Measurements from ENCODE around the gene ZMYND10. TPM values are rescaled to one million over a fixed set of nuclear protein-coding genes. Genes with fewer than 3 reads are reported as not detected.

The ZMYND10 gene
- total RNA-seq, 2 experiments from 2014 or later, result 0.39 to 0.74 TPM

DNA sequence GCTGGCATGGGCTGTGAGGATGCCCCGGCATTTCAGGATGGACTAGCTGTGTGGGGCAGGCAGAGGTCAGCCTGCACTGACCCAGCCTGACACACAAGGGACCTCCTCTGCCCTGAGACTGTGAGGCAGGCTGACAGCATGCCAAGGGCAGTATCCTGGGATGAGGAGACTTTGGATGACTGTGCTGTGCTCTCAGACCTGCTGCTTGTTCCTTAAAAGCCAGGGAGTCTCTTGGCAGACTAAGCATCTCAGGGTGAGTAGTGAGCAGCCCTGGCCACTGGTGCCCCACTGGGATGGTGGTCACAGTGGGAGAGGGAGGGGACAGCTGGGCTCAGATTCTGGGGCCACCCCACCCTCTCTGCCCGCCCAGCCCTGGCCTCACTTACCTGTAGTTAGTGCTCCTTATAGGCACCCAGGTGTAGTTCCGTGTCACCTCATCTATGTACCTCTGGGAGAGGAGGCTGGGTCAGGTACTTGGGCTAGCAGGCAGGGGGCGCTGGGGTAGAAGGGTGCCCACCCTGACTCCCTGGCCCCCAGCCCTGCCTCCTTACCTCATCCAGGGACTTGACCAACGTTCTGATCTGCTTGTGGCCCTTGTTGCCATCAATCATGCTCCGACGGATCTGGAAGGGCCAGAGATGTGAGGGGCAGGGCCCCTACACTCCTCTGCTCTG is 29.9 kb upstream of the ZMYND10 start:
- no peak for DNase-seq
- no peaks in the 10 kb centered on the region for H3K9me3 Mint-ChIP-seq
- H3K27me3 Mint-ChIP-seq, result no peaks in the 10 kb centered on the region
- peaks cover 7% of the 10 kb centered on the region for H3K4me1 Mint-ChIP-seq
- H3K36me3 Mint-ChIP-seq, result no peaks in the 10 kb centered on the region
- H3K4me3 Mint-ChIP-seq, result no peak overlapping the region
- no peak overlapping the region for H3K27ac Mint-ChIP-seq

DNA sequence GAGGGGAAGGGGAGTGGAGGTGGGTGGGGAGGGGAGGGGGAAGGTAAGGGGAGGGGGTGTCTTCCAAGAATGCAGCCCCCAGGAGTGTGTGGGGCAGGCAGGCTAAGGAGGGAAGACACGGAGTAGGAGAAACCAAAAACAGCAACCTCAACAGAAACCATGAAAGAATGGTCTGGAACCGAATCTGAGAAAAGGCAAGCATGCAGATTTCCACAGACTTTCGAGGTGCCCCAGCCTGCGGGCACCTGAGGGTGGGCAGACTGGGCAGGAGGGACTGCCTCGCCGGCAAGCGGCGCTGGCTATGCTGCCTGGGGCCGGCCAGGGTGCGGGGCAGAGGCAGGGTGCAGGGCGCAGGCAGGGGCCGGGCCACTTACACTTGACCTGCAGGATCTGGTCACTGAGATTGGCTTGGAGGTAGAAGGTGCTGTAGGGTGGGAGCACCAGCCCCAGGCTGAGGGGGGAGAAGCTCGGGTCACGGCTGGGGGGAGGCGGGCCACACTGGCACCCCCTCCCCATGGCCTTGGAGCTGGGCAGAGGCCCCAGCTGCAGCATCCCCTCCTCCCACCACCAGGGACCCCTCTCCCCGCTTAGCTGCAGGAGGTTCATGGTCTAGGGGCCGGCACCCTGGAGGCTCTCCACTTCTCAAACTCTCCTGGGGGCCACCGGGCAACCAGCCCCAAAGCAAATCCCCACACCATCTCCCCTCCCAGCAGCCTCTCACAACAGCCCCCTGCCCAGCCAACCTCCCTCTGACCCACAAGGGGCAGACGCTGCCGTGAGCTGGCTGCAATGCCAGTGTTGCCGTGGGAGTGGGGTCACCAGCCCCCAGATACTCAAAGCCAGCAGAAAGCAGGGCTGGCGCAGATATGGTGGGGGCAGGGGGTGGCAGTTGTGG is 29.1 kb upstream of the ZMYND10 start:
- Mint-ChIP-seq H3K36me3 (no peaks in the 10 kb centered on the region), H3K27me3 (no peaks in the 10 kb centered on the region), H3K27ac (no peak overlapping the region), H3K4me1 (peaks cover 7% of the 10 kb centered on the region), H3K4me3 (no peak overlapping the region), H3K9me3 (no peaks in the 10 kb centered on the region)
- no peak for DNase-seq

DNA sequence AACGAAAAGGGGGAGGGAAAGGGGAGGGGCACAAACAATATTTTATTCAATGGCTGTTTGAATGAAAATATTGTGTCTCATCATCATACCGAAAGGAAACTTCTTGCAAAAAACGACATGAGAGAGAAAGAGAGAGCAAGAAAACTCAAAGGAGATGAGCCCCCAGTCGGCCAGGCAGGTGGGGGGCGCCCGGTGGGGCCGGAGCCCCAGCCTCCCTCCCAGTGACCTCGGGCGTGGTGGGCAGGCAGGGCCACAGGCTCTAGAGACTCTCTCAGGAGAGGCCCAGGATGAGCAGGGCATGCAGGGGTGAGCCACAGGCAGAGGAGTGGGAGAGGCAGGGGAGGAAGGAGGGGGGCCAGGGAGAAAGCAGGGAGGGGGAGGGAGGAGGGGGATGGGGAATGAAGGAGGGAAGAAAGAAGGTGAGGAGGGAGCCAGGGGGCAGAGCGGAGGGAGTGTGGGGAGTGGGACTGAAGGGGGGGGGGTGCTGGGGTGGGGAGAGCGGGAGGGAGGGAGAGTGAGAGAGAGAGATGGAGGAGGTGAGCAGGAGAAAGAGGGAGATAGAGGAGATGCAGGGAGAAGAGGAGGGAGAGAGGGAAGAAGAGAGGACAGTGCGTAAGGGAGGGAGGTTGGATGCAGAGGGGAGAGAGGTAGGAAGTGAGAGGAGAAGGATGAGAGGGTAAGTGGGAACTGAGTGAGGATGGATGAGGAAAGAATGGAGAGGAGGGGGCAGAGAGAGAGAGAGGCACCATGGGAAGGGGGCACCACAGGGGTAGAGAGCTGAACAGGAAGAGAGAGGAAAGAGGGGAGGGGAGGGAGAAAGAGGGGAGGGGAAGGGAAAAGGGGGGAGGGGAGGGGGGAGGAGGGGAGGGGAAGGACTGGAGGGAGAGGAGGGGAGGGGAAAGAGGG is 27.9 kb upstream of the ZMYND10 start:
- Mint-ChIP-seq H3K27ac (no peak overlapping the region), H3K4me3 (no peak overlapping the region), H3K36me3 (no peaks in the 10 kb centered on the region), H3K27me3 (no peaks in the 10 kb centered on the region), H3K9me3 (no peaks in the 10 kb centered on the region), H3K4me1 (peaks cover 10% of the 10 kb centered on the region)
- no peak for DNase-seq

DNA sequence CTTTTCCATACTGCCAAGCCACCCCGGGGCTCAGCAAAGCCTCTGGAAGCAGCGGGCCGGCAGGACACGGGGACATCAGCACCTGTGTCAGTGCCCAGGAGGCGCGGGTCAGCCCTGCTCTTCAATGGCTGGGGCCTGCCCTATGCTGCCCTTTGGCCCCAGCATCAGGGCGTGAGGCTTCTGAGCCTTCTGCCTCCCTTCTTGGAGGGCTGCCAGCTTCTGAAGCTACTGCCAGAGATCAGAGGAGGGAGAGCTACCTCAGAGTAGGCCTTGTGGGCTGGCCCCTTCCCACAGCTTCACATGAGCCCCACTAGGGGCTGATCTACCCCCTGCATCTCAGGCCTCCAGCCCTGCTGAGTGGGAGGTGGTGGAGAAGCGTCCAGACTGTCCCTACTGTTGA is 26.8 kb upstream of the ZMYND10 start:
- Mint-ChIP-seq H3K27ac (no peak overlapping the region), H3K9me3 (no peaks in the 10 kb centered on the region), H3K4me3 (no peak overlapping the region), H3K4me1 (peaks cover 10% of the 10 kb centered on the region), H3K27me3 (no peaks in the 10 kb centered on the region), H3K36me3 (no peaks in the 10 kb centered on the region)
- no peak for DNase-seq

DNA sequence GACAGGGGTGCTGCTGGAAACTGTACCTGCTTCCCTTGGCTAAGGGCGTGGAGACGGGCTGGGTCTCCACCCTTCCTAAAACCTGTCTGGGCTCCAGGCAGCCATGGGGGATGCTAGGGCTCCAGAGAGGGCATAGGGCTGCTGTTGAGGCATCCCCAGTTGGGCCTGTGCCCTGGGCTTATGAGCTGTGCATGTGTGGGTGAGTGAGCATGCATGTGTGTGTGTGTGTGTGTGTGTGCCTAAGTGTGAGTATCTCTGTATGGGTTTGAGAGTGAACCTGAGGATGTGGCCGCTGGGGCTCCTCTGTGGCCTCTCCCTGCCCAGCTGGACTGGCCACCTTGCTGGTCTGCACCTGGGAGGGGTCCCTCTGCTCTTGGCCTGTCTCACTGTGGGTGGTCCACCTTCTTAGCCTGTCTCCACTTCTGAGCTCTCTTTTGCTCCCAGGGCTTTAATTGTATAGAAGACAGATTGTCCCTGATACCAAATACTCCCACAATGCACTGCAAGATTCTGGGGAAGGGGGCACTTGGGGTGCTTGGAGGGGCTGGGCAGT is 25.7 kb upstream of the ZMYND10 start:
- Mint-ChIP-seq H3K27ac (no peak overlapping the region), H3K27me3 (no peaks in the 10 kb centered on the region), H3K4me3 (no peak overlapping the region), H3K36me3 (no peaks in the 10 kb centered on the region), H3K4me1 (peaks cover 11% of the 10 kb centered on the region), H3K9me3 (no peaks in the 10 kb centered on the region)
- no peak for DNase-seq

DNA sequence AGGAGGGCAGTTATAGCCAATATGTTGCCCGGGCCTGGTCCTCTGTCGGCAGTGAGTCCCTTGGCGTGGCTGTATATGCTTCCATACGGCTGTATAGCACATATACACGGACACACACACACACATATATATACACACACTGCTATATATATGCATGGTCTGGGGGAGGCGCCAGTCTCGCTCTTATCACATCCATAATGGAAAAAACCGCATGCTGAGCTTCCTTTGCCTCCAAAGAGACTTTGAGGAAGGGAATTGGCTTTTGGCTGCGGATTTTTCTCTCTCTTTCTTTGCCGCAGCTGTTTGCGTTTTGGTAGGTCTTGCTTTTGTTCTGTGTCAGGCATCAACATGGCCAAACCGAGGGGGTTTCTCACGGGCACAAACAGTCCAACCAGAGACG is 25.1 kb upstream of the ZMYND10 start:
- no peaks in the 10 kb centered on the region for H3K27me3 Mint-ChIP-seq
- H3K4me1 Mint-ChIP-seq, result peaks cover 17% of the 10 kb centered on the region
- H3K36me3 Mint-ChIP-seq, result no peaks in the 10 kb centered on the region

DNA sequence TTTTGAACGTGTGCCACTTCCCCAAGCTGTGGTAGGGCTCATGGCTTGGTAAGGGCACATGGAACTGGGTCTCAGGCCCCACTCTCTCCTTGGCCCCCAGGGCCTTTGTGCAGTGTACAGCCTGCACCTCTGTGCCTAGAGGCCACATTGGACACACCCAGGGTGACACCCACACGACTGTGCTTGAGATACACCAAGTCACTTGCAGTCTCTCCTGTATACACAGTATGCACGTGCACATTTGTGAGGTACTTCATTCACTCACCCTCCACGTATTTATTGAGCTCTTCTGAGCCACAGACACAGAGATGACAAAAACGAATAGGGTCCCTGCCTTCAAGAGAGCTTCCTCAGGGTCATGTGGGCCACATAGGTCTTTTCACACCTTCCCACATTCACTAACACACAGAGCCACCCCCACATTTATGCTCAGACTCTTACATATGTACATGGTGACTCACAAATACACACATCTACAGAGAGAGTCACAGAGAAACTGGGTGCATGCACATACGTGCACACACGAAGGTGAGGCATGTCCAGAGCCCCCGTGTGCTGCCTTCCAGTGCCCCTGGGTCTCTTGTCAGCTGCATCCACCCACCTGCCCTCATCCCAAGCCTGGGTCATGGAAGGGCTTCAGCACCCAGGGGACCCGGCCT is 23.6 kb upstream of the ZMYND10 start:
- Mint-ChIP-seq H3K27me3 (no peaks in the 10 kb centered on the region), H3K27ac (no peak overlapping the region), H3K4me1 (peaks cover 19% of the 10 kb centered on the region), H3K9me3 (no peaks in the 10 kb centered on the region), H3K4me3 (no peak overlapping the region), H3K36me3 (no peaks in the 10 kb centered on the region)
- no peak for DNase-seq

More for the DNA sequence above, 25.1 kb upstream of the ZMYND10 start:
- DNase-seq, result no peak
- no peaks in the 10 kb centered on the region for H3K9me3 Mint-ChIP-seq
- no peak overlapping the region for H3K4me3 Mint-ChIP-seq
- no peak overlapping the region for H3K27ac Mint-ChIP-seq

DNA sequence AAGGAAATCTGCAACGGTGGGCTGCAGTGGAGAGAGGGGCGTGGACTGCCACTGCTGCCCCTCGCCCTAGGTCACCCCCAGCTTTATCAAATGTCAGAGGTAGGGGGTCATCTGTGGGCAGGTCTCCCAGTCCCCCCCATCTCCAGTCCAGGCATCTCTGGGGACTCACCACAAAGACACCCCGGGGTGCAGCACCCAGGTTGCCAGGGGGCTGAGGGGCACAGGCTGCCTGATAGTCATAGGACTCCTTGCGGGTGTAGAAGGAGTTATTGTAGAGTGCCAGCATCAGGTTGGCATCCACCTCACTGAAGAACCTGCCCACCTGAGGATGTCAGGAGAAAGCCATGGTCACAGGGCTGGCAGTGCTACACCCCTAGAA is 20.3 kb upstream of the ZMYND10 start:
- Mint-ChIP-seq H3K27ac (peak overlapping the region; percentile 78), H3K4me3 (peak overlapping the region; percentile 81), H3K4me1 (peaks cover 11% of the 10 kb centered on the region), H3K27me3 (no peaks in the 10 kb centered on the region), H3K9me3 (no peaks in the 10 kb centered on the region), H3K36me3 (no peaks in the 10 kb centered on the region)
- no peak for DNase-seq

DNA sequence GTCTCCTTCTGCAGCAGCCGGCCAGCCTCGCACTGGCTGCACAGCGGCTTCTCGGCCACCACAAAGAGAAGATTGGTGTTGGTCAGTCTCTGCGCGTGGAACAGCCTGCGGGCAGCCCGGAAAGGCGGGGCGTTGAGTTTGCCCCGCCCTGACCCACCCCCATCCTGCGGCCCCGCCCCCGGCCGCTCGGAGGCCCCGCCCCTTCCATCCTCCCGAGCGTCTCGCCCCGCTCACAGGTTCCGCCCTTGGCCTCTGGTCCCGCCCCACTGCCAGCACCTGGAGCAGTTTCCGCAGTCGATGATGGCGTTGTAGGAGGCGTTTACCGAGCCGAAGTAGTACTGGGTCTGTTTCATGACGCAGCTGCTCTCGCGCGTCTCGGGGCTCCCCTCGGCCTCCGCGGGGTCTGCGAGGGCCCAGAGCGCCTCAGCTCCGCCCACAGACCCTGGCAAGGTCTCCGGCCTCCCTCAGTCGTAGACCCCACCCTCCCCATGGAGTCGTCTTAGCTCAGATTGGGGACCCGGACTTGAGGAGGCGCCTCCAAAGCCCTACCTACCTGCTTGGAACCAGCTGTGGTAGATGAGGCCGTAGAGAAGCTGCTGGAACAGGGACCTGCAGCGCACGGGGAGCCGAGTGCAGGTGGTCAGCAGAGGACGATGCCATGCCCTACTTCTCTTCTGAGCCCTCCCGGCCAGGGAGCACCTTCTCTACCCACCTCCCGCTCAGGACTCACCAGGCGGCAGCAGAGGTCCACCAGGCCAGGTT is 19.7 kb upstream of the ZMYND10 start:
- Mint-ChIP-seq H3K9me3 (no peaks in the 10 kb centered on the region), H3K27ac (peak overlapping the region; percentile 78), H3K36me3 (no peaks in the 10 kb centered on the region), H3K27me3 (no peaks in the 10 kb centered on the region), H3K4me1 (peaks cover 11% of the 10 kb centered on the region), H3K4me3 (peak overlapping the region; percentile 81)
- peak; percentile 94 for DNase-seq

DNA sequence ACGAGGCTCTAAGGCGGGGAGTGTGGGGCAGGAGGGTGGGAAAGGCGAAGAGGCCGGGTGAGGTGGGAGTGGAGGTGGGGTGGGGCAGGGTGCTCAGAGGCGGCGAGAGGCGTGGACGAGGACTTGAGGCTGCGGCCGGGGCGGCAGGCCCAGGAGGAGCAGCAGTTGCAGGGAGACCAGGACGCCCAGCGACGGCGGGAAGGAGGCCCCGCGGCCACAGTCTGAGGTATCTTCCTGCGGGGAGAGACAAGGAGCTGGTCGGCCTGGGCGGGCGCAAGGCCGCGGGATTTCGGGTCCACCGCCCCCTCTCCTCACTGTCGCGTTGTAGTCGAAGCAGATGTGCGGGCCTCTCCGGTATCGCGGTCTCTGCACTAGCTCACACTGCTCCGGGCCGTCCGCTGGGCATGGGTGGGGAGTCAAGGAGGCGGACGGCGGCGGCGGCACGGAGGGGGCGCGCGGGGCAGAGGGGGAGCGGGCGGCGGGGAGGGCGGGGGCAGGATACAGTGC is 19.1 kb upstream of the ZMYND10 start:
- no peak for DNase-seq
- no peak overlapping the region for H3K27ac Mint-ChIP-seq
- no peaks in the 10 kb centered on the region for H3K36me3 Mint-ChIP-seq
- no peaks in the 10 kb centered on the region for H3K27me3 Mint-ChIP-seq
- no peaks in the 10 kb centered on the region for H3K9me3 Mint-ChIP-seq
- peak overlapping the region; percentile 81 for H3K4me3 Mint-ChIP-seq
- H3K4me1 Mint-ChIP-seq, result peaks cover 16% of the 10 kb centered on the region

DNA sequence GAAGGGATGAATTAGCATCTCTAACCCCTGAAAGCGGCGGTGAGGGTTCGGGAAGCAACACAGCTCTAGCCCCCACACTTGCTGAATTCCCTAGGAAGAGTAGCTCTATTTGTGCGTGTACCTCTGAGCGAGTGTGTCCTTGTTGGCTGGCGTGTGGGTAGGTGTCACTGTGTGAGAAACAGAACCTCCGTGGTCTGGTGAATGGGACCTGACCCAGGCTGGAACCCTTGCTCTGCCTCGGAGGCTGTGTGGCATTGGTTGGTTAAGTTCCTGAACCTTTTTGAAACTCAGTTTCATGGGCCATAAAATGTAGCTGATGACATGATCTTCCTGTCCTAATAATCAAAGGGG is 14.2 kb upstream of the ZMYND10 start:
- peaks cover 33% of the 10 kb centered on the region for H3K4me1 Mint-ChIP-seq

DNA sequence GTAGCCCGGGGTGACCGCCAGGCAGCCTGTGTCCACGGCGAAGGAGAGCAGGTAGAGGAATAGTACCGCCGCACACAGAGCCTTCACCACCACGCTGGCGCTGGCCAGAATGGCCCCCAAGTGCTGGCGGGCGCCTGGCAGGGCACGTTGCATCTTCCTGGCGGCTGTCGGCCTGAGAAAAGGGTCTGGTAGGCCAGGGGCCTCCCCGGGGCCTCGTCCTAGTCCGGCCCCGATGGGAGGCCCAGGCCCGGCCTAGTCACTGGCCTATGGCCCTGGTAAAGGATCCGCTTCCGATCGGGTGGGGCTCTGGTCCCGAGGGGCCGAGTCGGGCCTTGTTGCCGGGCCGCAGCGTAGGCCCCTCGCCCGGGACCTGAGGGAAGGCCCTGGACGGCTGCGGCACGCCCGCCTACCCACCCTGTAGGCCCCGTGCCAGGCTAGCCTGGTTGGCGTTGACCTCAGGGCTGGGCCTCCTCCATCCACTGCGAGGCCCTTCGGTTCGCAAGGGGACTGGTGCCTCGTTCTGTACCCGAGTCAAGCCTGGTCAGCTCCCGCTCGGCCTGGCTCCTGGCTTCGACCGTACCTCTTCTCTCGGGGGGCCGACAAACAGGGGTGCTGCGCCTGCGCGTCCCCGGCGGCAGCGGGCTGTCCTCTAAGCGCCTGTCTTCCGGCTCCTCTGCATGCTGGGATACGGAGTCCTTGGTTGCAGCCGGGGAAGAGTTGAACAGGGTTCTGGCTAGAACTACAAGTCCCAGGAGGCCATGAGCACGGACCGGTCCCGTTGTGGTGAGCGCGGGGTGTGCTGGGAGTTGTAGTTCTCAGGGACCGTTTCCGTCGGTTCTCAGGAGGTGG is 13.6 kb upstream of the ZMYND10 start, which contains the start of gene TMEM115:
TMEM115 (minus strand) TSS at position 611 of the 849 bp plus-strand sequence; CDS start at position 153, 458 bp downstream.
- Mint-ChIP-seq H3K9me3 (no peaks in the 10 kb centered on the region), H3K36me3 (peaks cover 20% of the 10 kb centered on the region), H3K4me1 (peaks cover 38% of the 10 kb centered on the region), H3K27me3 (no peaks in the 10 kb centered on the region), H3K4me3 (peak within 1 kb of the TSS; percentile 98), H3K27ac (peak within 1 kb of the TSS; percentile 94)
- DNase-seq, result peak; percentile 94

More for the DNA sequence above, 14.2 kb upstream of the ZMYND10 start:
- Mint-ChIP-seq H3K9me3 (no peaks in the 10 kb centered on the region), H3K27ac (peak overlapping the region; percentile 94), H3K36me3 (peaks cover 20% of the 10 kb centered on the region), H3K27me3 (no peaks in the 10 kb centered on the region), H3K4me3 (peak overlapping the region; percentile 98)
- no peak for DNase-seq
